ENCODE results near the gene PAIP2B. TPM values are rescaled to one million over a fixed set of nuclear protein-coding genes. Genes with fewer than 3 reads are reported as not detected.

The PAIP2B gene
- total RNA-seq, 1 experiment from 2014 or later: 5.9 TPM

DNA sequence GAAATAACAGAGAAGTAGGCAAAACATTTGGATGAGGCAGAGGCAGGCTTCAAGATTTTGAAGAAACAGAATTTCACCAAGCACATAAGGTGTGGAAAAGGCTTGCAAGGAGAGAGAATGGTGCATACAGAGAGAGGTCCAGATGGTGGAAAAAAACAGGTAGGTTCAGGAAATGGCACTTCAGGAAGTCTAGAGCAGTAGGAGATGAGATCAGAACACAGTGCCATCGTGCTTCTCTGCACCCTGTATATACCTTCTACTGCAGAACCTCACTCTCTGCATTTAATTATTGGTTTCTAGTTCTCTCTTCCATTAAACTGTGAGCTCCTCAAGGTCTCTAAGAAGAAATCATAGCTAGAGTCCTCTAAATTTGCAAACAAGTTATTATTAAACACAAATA, 2.4 kb downstream of the PAIP2B start:
- Histone ChIP-seq H3K36me3 (ENCODE audit: control insufficient read depth in 1 of 2, insufficient read depth in 2 of 2, low read length in 2 of 2) (no peaks in the 10 kb centered on the region), H3K27ac (ENCODE audit: low read depth, low read length) (no peak overlapping the region), H3K79me2 (ENCODE audit: insufficient read depth, low read length) (no peaks in the 10 kb centered on the region), H3K4me2 (ENCODE audit: low read length) (no peak overlapping the region), H4K20me1 (ENCODE audit: insufficient read depth) (no peaks in the 10 kb centered on the region), H2AFZ (ENCODE audit: low read depth, low read length, poor library complexity, severe bottlenecking) (no peak overlapping the region), H3K4me3 (replicated peaks in 1 of 2; ENCODE audit: low read depth in 1 of 2, low read length in 2 of 2) (no peak overlapping the region), H3K4me1 (ENCODE audit: control insufficient read depth in 1 of 2, insufficient read depth in 2 of 2, low read length in 2 of 2) (peaks cover 3 to 20% of the 10 kb centered on the region in 2 experiments; a peak in 3 of 4 replicates), H3K27me3 (ENCODE audit: insufficient read depth, low read length) (no peaks in the 10 kb centered on the region), H3K9me3 (ENCODE audit: control insufficient read depth in 1 of 2, insufficient read depth in 1 of 2, low read depth in 1 of 2, low read length in 2 of 2) (no peaks in the 10 kb centered on the region; a peak in 1 of 4 replicates), H3K9me2 (ENCODE audit: insufficient read depth) (no peaks in the 10 kb centered on the region), H3K9ac (ENCODE audit: low read length) (no peak overlapping the region)
- intact Hi-C loops (cut with micrococcal nuclease): loop anchor here (1.0 to 10.0 kb wide), 2 partner anchors 110 to 286 kb away; partner anchors contain the start of gene ZNF638
- DNase-seq (ENCODE audit: low read depth, low spot score) (no peak), ATAC-seq (no peak)
- no TSS peak for BruUV-seq (replicated peaks)
- ChIA-PET POLR2A (interaction anchor here (1.2 to 1.5 kb wide), 2 partner anchors 53 to 286 kb away, joined by 3 to 4 read pairs; no protein-coding TSS in a partner anchor), RAD21 (ENCODE audit: low non-redundant PET in 1 of 2, low total read pairs in 2 of 2, uncharacterized antibody in 2 of 2, unreplicated experiment in 2 of 2) (no interaction called here), CTCF (interaction anchor here (1.0 to 2.6 kb wide), 2 partner anchors 75 to 286 kb away, joined by 5 to 12 read pairs; no protein-coding TSS in a partner anchor)
- TF ChIP-seq SRF (IDR thresholded peaks at IDR 0.05; ENCODE audit: low read depth): no peak
- TF ChIP-seq POLR2AphosphoS5 (IDR thresholded peaks at IDR 0.05; ENCODE audit: low read depth, low read length): no peak
- no peak for TF ChIP-seq EZH2 (IDR thresholded peaks at IDR 0.05)
- TF ChIP-seq, protein P1, sequence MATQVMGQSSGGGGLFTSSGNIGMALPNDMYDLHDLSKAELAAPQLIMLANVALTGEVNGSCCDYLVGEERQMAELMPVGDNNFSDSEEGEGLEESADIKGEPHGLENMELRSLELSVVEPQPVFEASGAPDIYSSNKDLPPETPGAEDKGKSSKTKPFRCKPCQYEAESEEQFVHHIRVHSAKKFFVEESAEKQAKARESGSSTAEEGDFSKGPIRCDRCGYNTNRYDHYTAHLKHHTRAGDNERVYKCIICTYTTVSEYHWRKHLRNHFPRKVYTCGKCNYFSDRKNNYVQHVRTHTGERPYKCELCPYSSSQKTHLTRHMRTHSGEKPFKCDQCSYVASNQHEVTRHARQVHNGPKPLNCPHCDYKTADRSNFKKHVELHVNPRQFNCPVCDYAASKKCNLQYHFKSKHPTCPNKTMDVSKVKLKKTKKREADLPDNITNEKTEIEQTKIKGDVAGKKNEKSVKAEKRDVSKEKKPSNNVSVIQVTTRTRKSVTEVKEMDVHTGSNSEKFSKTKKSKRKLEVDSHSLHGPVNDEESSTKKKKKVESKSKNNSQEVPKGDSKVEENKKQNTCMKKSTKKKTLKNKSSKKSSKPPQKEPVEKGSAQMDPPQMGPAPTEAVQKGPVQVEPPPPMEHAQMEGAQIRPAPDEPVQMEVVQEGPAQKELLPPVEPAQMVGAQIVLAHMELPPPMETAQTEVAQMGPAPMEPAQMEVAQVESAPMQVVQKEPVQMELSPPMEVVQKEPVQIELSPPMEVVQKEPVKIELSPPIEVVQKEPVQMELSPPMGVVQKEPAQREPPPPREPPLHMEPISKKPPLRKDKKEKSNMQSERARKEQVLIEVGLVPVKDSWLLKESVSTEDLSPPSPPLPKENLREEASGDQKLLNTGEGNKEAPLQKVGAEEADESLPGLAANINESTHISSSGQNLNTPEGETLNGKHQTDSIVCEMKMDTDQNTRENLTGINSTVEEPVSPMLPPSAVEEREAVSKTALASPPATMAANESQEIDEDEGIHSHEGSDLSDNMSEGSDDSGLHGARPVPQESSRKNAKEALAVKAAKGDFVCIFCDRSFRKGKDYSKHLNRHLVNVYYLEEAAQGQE (IDR thresholded peaks at IDR 0.05; ENCODE audit: low read depth): no peak
- TF ChIP-seq YY1 (IDR thresholded peaks at IDR 0.05; ENCODE audit: extremely low read depth, insufficient replicate concordance, low read depth, low read length): no peak
- TF ChIP-seq, protein P2, sequence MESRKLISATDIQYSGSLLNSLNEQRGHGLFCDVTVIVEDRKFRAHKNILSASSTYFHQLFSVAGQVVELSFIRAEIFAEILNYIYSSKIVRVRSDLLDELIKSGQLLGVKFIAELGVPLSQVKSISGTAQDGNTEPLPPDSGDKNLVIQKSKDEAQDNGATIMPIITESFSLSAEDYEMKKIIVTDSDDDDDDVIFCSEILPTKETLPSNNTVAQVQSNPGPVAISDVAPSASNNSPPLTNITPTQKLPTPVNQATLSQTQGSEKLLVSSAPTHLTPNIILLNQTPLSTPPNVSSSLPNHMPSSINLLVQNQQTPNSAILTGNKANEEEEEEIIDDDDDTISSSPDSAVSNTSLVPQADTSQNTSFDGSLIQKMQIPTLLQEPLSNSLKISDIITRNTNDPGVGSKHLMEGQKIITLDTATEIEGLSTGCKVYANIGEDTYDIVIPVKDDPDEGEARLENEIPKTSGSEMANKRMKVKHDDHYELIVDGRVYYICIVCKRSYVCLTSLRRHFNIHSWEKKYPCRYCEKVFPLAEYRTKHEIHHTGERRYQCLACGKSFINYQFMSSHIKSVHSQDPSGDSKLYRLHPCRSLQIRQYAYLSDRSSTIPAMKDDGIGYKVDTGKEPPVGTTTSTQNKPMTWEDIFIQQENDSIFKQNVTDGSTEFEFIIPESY (IDR thresholded peaks at IDR 0.05; ENCODE audit: extremely low read depth, insufficient replicate concordance, low read length): no peak
